Adrenal gland (tissue), 12 donors: ENCODE measurements around the gene SLC43A2. TPM values are rescaled to one million over a fixed set of nuclear protein-coding genes. Genes with fewer than 3 reads are reported as not detected.

Source experiments
- DNase-seq, 7 donors: peaks; one replicate each; pipeline ENCODE4 v3.0.0-alpha.2; 2019 to 2020
- H3K27ac ChIP-seq, 5 donors: fragments of 200-600 bp; sonication (generic) in 4 of 5; 1 replicate in 3 of 5; 2 replicates in 2 of 5; pipeline versions ENCODE4 v1.5.1 to v1.8.0; 2016 to 2020; ENCODE audit warnings: mild to moderate bottlenecking in 1 of 5
- H3K27me3 ChIP-seq: fragments of 200-600 bp; 2 replicates; pipeline ENCODE4 v1.8.0; 2021
- H3K36me3 ChIP-seq, 2 donors: fragments of 200-600 bp; replicated peaks in 1 of 2; 1 replicate in 1 of 2; 2 replicates in 1 of 2; pipeline versions ENCODE4 v1.5.1 to v1.8.0; 2018 to 2022
- H3K4me1 ChIP-seq, 2 donors: fragments of 200-600 bp; replicated peaks in 1 of 2; 1 replicate in 1 of 2; 2 replicates in 1 of 2; pipeline versions ENCODE4 v1.5.1 to v1.8.0; 2018 to 2021
- H3K4me3 ChIP-seq, 4 donors: fragments of 200-600 bp; sonication (generic) in 3 of 4; one replicate each; pipeline ENCODE4 v1.5.1; 2016 to 2018
- H3K9me3 ChIP-seq, 3 donors: fragments of 200-600 bp; sonication (generic) in 1 of 3; replicated peaks in 1 of 3; 1 replicate in 2 of 3; 2 replicates in 1 of 3; pipeline versions ENCODE4 v1.5.1 to v1.8.0; 2016 to 2021
- CTCF ChIP-seq, 6 experiments: fragments of 450-650 bp in 4 of 6; fragments of 200-600 bp in 2 of 6; sonication (generic) in 1 of 6; IDR thresholded peaks; 1 replicate in 5 of 6; 2 replicates in 1 of 6; pipeline versions ENCODE4 v1.5.1 to v1.8.0; 2016 to 2021; ENCODE audit warnings: antibody characterized with exemption in 6 of 6, mild to moderate bottlenecking in 2 of 6, moderate library complexity in 1 of 6
- POLR2A ChIP-seq, 2 donors: fragments of 450-650 bp; IDR thresholded peaks; one replicate each; pipeline ENCODE4 v1.6.1; 2017; ENCODE audit warnings: antibody characterized with exemption in 2 of 2, mild to moderate bottlenecking in 2 of 2, moderate library complexity in 1 of 2
- WGBS, 4 donors: extraction: QIAGEN DNeasy Blood & Tissue Kit in 2 of 4; methylation state at CpG; one replicate each; pipeline versions ENCODE4 v1.1.5 to v1.1.7; 2013 to 2017; 5-methylcytosine and 5-hydroxymethylcytosine counted together
- intact Hi-C, 2 donors: fragments of 100-400 bp; cut with DNase I; formaldehyde crosslinking; loops; one replicate each; pipeline versions ENCODE4 v1.14.1 to v1.15.0; 2022 to 2023
- polyA plus RNA-seq, 3 donors: library from polyadenylated mRNA; stranded (reverse); fragments of 200-250 nt in 2 of 3; fragments of 350-450 nt in 1 of 3; fragmentation: Illumina TruSeq in 1 of 3; extraction: RNeasy Lipid Tissue Mini Kit (QIAGEN cat#74804) in 1 of 3; gene quantifications; one replicate each; pipeline ENCODE4 v1.2.3, GENCODE V29; 2013 to 2014
- total RNA-seq, 9 donors: library from RNA; depleted of rRNA in 4 of 9; stranded (reverse); fragments of >200 nt in 4 of 9; fragments of 120-200 nt in 1 of 9; fragmentation: NEBNext Ultra II Directional in 1 of 9; extraction: Animal tissue kit (Norgen Biotek cat#: 25700) in 1 of 9; gene quantifications; one replicate each; pipeline versions ENCODE4 v1.1.0 to v1.2.4, GENCODE V29; 2013 to 2023
- donor health status: healthy with polysubstance abuse.
- donor health status: Bipolar disorder and iron deficiency.
- donor health status: DM: yes; HTN: yes; CAD: no.
- donor health status: DM: no; HTN: no; CAD: no.
- donor health status: DM: no; HTN: no; CAD: no.
- donor health status: DM: yes; HTN: yes; CAD: no.

Gene SLC43A2
- total and polyA plus RNA-seq, 12 donors, result 4.8 to 32.5 (median 15.6) TPM

GRCh38 chr17:1626333-1626732 lies 2.3 kb downstream of the SLC43A2 start:
- Histone ChIP-seq H3K36me3 (no peaks in the 10 kb centered on the region), H3K27ac (peak overlapping the region in 2 of 5 donors; percentile 95 to 96), H3K4me1 (peaks cover 10 to 38% of the 10 kb centered on the region in 2 donors), H3K4me3 (no peak overlapping the region), H3K9me3 (no peaks in the 10 kb centered on the region), H3K27me3 (no peaks in the 10 kb centered on the region)
- WGBS, 4 donors, result 48 to 64% (median 59%) methylated on average over 2 to 3 of the region's 3 CpGs
- intact Hi-C loops, result loop anchor here in 1 of 2 donors (5.0 kb wide), 1 partner anchor 49 kb away; no protein-coding TSS in a partner anchor
- TF ChIP-seq POLR2A (IDR thresholded peaks at IDR 0.05), result no peak
- no peak for TF ChIP-seq CTCF (IDR thresholded peaks at IDR 0.05)
- peak in 1 of 7 donors; percentile 23 for DNase-seq

- Histone ChIP-seq H3K9me3 (no peaks in the 10 kb centered on the region), H3K27me3 (no peaks in the 10 kb centered on the region), H3K27ac (peak overlapping the region in 2 of 5 donors; percentile 45 to 95), H3K4me3 (no peak overlapping the region), H3K4me1 (peaks cover 10 to 38% of the 10 kb centered on the region in 2 donors), H3K36me3 (no peaks in the 10 kb centered on the region)
- TF ChIP-seq CTCF (IDR thresholded peaks at IDR 0.05) (no peak), POLR2A (IDR thresholded peaks at IDR 0.05) (no peak)
- intact Hi-C loops, result loop anchor here in 1 of 2 donors (5.0 kb wide), 1 partner anchor 48 kb away; no protein-coding TSS in a partner anchor
- WGBS, 4 donors, result 72 to 81% (median 77%) methylated on average over 6 of the region's 6 CpGs
- DNase-seq, result peak in 1 of 7 donors; percentile 15
These were observed 3.1 kb downstream of the SLC43A2 start for GRCh38 chr17:1625581-1625980.

- H3K27ac ChIP-seq, result peak overlapping the region in 1 of 5 donors; percentile 45
- H3K4me1 ChIP-seq, result peaks cover 10 to 33% of the 10 kb centered on the region in 2 donors
- H3K36me3 ChIP-seq, result no peaks in the 10 kb centered on the region
- no peak for TF ChIP-seq CTCF (IDR thresholded peaks at IDR 0.05)
- TF ChIP-seq POLR2A (IDR thresholded peaks at IDR 0.05), result no peak
- H3K27me3 ChIP-seq, result no peaks in the 10 kb centered on the region
- WGBS, 4 donors, result 78 to 88% (median 83%) methylated on average over 13 to 14 of the region's 14 CpGs
- DNase-seq, result no peak
- H3K4me3 ChIP-seq, result no peak overlapping the region
- intact Hi-C loops, result loop anchor here in 1 of 2 donors (5.0 kb wide), 1 partner anchor 48 kb away; no protein-coding TSS in a partner anchor
- H3K9me3 ChIP-seq, result no peaks in the 10 kb centered on the region
These were observed 3.6 kb downstream of the SLC43A2 start for GRCh38 chr17:1625053-1625452.

- Histone ChIP-seq H3K4me1 (peaks cover 10 to 29% of the 10 kb centered on the region in 2 donors), H3K9me3 (no peaks in the 10 kb centered on the region), H3K27ac (no peak overlapping the region), H3K36me3 (no peaks in the 10 kb centered on the region), H3K4me3 (no peak overlapping the region), H3K27me3 (no peaks in the 10 kb centered on the region)
- WGBS, 4 donors, result 85 to 88% (median 86%) methylated on average over 11 to 12 of the region's 12 CpGs
- intact Hi-C loops, result loop anchor here in 1 of 2 donors (5.0 kb wide), 1 partner anchor 47 kb away; no protein-coding TSS in a partner anchor
- DNase-seq, result no peak
- TF ChIP-seq CTCF (IDR thresholded peaks at IDR 0.05) (no peak), POLR2A (IDR thresholded peaks at IDR 0.05) (no peak)
These were observed 4.0 kb downstream of the SLC43A2 start for GRCh38 chr17:1624650-1625049.
